Lung microvascular endothelial cell (primary cell): ENCODE measurements around the gene RSPO1. TPM values are rescaled to one million over a fixed set of nuclear protein-coding genes. Genes with fewer than 3 reads are reported as not detected.

Experiments used
- DNase-seq, 2 donors: peaks; one replicate each; pipeline versions ENCODE4 v3.0.0 to v3.0.0-alpha.2; 2010; ENCODE audit warnings: low read depth in 2 of 2
- total RNA-seq: library from RNA; depleted of rRNA; stranded (reverse); fragments of >200 nt; gene quantifications from 2 replicates; pipeline ENCODE4 v1.2.1, GENCODE V29; 2014

The RSPO1 gene
- total RNA-seq, 1 donor from 2014 or later, result not detected

- no peak for DNase-seq
Observed at GRCh38 chr1:37570528-37571334, 64.0 kb downstream of the RSPO1 start.

- no peak for DNase-seq
Observed at GRCh38 chr1:37567023-37567422, 67.7 kb downstream of the RSPO1 start.

GRCh38 chr1:37564892-37565291 lies 69.8 kb downstream of the RSPO1 start:
- DNase-seq, result no peak

DNA sequence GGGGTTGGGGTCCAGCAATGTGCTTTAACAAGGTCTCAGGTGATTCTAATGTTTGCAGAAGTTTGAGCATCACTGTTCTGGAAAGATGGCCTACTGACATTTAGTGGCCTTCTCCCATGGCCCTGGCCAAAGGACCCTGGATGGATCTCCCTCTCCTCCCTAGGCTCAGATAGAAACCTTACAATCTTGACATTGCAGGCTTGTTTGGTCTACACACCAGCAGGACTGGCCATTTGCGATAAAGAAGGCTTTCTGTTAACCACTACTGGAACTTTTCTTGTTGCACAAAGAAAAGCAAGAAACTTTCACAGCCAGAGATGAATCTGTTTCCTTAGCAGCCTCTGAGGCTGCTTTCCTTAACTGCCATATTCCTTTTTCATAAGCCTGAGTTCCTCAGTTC lies 71.7 kb downstream of the RSPO1 start:
- DNase-seq, result no peak

Other genes starting within 250 kb of the RSPO1 start
- gene ZC3H12A, start 160.3 kb downstream of the RSPO1 start, total RNA-seq, result 1.1 and 2.4 TPM in 2 replicates
- gene MEAF6, start 120.1 kb downstream of the RSPO1 start, total RNA-seq, result 27.9 and 41.3 TPM in 2 replicates
- gene SNIP1, start 80.6 kb downstream of the RSPO1 start, total RNA-seq, result 8.5 and 14.3 TPM in 2 replicates
- 0.20 and 0.22 TPM in 2 replicates for gene DNALI1, start 78.0 kb downstream of the RSPO1 start, total RNA-seq
- gene GNL2, start 39.0 kb downstream of the RSPO1 start, total RNA-seq, result 37.3 and 47.4 TPM in 2 replicates
- gene CDCA8, start 57.6 kb upstream of the RSPO1 start, total RNA-seq, result 1.4 and 5.7 TPM in 2 replicates
- gene EPHA10, start 130.2 kb upstream of the RSPO1 start, total RNA-seq, result not detected in 2 replicates
- 0.65 and 1.6 TPM in 2 replicates for gene MANEAL, start 159.0 kb upstream of the RSPO1 start, total RNA-seq
- 14.4 and 21.2 TPM in 2 replicates for gene C1orf122, start 172.9 kb upstream of the RSPO1 start, total RNA-seq
- gene YRDC, start 173.3 kb upstream of the RSPO1 start, total RNA-seq, result 12.2 and 22.4 TPM in 2 replicates
- 1.3 and 2.0 TPM in 2 replicates for gene MTF1, start 224.7 kb upstream of the RSPO1 start, total RNA-seq